Karpas-422 (cell line): ENCODE measurements around the gene PDRG1. TPM values are rescaled to one million over a fixed set of nuclear protein-coding genes. Genes with fewer than 3 reads are reported as not detected.

Experiments
- DNase-seq: peaks from one replicate; pipeline ENCODE4 v3.0.0-alpha.2; 2015
- H2AFZ ChIP-seq: fragments of 200-600 bp; sonication (generic); 2 replicates; pipeline ENCODE4 v1.6.1; 2014; ENCODE audit warnings: antibody characterized with exemption, low read length, mixed read lengths
- H3K27ac ChIP-seq: fragments of 200-600 bp; sonication (generic); 2 replicates; pipeline ENCODE4 v1.5.1; 2014; ENCODE audit warnings: mild to moderate bottlenecking, low read length, moderate library complexity
- H3K27me3 ChIP-seq: fragments of 200-600 bp; sonication (generic); 2 replicates; pipeline ENCODE4 v1.6.1; 2014; ENCODE audit warnings: low read length, mixed read lengths
- H3K36me3 ChIP-seq: fragments of 200-600 bp; sonication (generic); 2 replicates; pipeline ENCODE4 v1.6.1; 2014; ENCODE audit warnings: low read length, mixed read lengths; ENCODE audit not compliant: insufficient read depth
- H3K4me1 ChIP-seq: fragments of 200-600 bp; sonication (generic); 2 replicates; pipeline ENCODE4 v1.6.1; 2014; ENCODE audit warnings: mild to moderate bottlenecking, low read length, mixed read lengths
- H3K4me2 ChIP-seq: fragments of 200-600 bp; sonication (generic); 2 replicates; pipeline ENCODE4 v1.6.1; 2014; ENCODE audit warnings: low read length, low read depth, mild to moderate bottlenecking; ENCODE audit not compliant: poor library complexity, severe bottlenecking
- H3K4me3 ChIP-seq: fragments of 200-600 bp; sonication (generic); 2 replicates; pipeline ENCODE4 v1.5.1; 2014; ENCODE audit warnings: mild to moderate bottlenecking, antibody characterized with exemption, low read length, mixed read lengths
- H3K79me2 ChIP-seq: fragments of 200-600 bp; sonication (generic); 2 replicates; pipeline ENCODE4 v1.6.1; 2014; ENCODE audit warnings: mild to moderate bottlenecking, low read length, mixed read lengths
- H3K9ac ChIP-seq: fragments of 200-600 bp; sonication (generic); 2 replicates; pipeline ENCODE4 v1.6.0; 2014; ENCODE audit warnings: low read length
- H3K9me2 ChIP-seq: fragments of 200-600 bp; sonication (generic), shearing (Covaris generic); replicated peaks from 2 replicates; pipeline ENCODE4 v1.6.0; 2014; ENCODE audit warnings: mild to moderate bottlenecking, low read length, moderate library complexity; ENCODE audit not compliant: insufficient read depth
- H3K9me3 ChIP-seq: fragments of 300-700, 200-600 bp; sonication (generic); 2 replicates; pipeline ENCODE4 v1.6.1; 2014; ENCODE audit warnings: low read length, mixed read lengths
- H4K20me1 ChIP-seq: fragments of 200-600 bp; sonication (generic); 2 replicates; pipeline ENCODE4 v1.6.1; 2014; ENCODE audit warnings: mild to moderate bottlenecking, antibody characterized with exemption, low read length, low read depth; ENCODE audit not compliant: insufficient read depth
- total RNA-seq: library from RNA; depleted of rRNA; stranded (reverse); fragments of >200 nt; shearing (Covaris generic); gene quantifications from 2 replicates; pipeline ENCODE4 v1.2.3, GENCODE V29; 2014; ENCODE audit warnings: low replicate concordance

The PDRG1 gene
- total RNA-seq, 1 experiment from 2014 or later = 5.7 TPM

DNA sequence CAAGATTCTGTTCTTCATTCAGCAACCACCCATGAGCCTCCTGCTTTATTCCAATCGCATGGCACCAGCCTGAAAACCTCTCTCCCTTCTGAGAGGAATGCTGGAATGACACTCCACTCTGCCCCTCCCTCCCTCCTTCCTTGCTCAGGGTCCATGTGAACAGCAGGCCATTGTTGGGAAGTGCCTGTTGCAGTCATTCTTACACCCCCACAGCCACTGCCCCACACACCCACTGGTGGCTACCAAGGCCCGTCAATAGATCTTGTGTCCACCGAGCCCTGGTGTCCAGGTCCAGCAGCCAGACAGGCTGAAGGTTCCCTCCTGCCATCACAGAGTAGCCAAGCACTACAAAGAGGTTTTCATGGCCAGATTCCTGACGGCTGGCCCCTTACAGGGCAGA, 6.5 kb downstream of the PDRG1 start:
- peaks cover 21% of the 10 kb centered on the region for H3K79me2 ChIP-seq
- H3K4me2 ChIP-seq = no peak overlapping the region
- H2AFZ ChIP-seq = no peak overlapping the region
- H3K27ac ChIP-seq = no peak overlapping the region
- H3K36me3 ChIP-seq = peaks cover 38% of the 10 kb centered on the region
- peaks cover 3% of the 10 kb centered on the region for H3K4me1 ChIP-seq
- H4K20me1 ChIP-seq = peaks cover 4% of the 10 kb centered on the region; the same call in 1 of the 2 replicates
- no peaks in the 10 kb centered on the region for H3K9me2 ChIP-seq
- H3K9me3 ChIP-seq = peaks cover 7% of the 10 kb centered on the region; the same call in 1 of the 2 replicates
- H3K27me3 ChIP-seq = no peaks in the 10 kb centered on the region
- no peak for DNase-seq
- no peak overlapping the region for H3K9ac ChIP-seq
- no peak overlapping the region for H3K4me3 ChIP-seq

DNA sequence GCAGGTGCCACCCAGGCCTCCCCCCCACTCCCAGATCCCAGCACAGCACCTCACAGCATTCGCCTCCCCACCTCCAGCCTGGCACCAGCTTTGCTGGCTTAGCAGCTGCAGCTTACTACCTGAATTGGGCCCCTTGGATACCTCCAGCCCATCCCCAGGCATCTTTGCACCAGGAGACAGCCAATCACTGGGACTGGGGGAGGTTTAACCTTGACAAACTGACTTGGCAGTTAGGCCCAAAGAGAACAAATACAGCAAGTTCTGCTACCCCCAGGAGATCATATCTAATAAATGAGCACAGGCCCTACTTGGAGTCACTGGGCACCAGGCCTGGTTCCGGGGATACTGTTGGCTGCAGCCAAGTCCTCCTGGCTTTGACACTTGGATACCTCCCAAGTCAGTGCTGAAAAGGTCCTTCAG, 8.8 kb downstream of the PDRG1 start:
- DNase-seq = no peak
- Histone ChIP-seq H3K4me3 (no peak overlapping the region), H3K36me3 (peaks cover 15% of the 10 kb centered on the region), H2AFZ (no peak overlapping the region), H3K4me2 (no peak overlapping the region), H3K9ac (no peak overlapping the region), H4K20me1 (no peaks in the 10 kb centered on the region), H3K9me2 (no peaks in the 10 kb centered on the region), H3K4me1 (no peaks in the 10 kb centered on the region), H3K27ac (no peak overlapping the region), H3K79me2 (no peaks in the 10 kb centered on the region; the same call in 1 of the 2 replicates), H3K9me3 (no peaks in the 10 kb centered on the region; the same call in 1 of the 2 replicates), H3K27me3 (no peaks in the 10 kb centered on the region)

DNA sequence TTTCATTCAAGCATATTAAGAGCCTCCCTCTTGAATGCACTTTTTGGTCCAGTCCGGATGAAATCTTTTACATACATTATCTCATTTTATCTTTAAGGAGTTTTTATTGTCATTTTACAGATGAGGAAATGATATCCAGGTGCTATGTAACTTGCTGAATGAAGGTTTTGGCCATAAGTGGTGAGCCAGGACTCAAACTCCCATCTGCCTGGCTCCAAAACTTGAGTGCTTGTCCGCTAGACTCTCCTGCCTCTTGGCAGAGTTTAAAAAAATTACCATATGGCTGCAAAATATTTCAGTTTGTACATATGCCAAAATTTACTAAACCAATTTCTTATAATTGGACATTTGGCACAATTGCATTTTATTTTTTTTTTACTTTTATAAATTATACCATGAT, 12.2 kb downstream of the PDRG1 start:
- no peak for DNase-seq
- Histone ChIP-seq H3K9me2 (no peaks in the 10 kb centered on the region), H3K9ac (no peak overlapping the region), H3K4me2 (no peak overlapping the region), H3K4me3 (no peak overlapping the region), H3K9me3 (no peaks in the 10 kb centered on the region), H3K27me3 (no peaks in the 10 kb centered on the region), H3K79me2 (no peaks in the 10 kb centered on the region), H2AFZ (no peak overlapping the region), H3K4me1 (no peaks in the 10 kb centered on the region), H3K27ac (no peak overlapping the region), H3K36me3 (no peaks in the 10 kb centered on the region), H4K20me1 (no peaks in the 10 kb centered on the region)

DNA sequence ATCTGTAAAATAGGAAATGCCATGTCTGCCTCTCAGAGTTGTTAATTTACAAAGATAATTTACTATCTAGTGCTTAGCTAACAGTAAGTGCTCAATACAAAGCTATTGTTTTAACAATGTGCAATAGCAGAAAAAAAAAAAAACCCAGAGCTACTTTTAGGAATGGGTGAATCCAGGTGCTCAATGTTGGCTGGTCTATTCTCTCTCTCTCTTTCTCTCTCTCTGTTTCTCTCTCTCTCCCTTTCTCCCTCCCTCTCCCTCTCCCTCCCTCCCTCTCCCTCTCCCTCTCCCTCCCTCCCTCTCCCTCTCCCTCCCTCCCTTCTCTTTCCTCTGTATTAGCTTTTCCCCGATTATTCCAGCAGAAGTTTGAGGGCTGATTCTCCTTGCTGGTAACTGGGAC, 14.0 kb downstream of the PDRG1 start:
- H3K4me1 ChIP-seq = no peaks in the 10 kb centered on the region
- no peaks in the 10 kb centered on the region for H4K20me1 ChIP-seq
- no peak for DNase-seq
- no peaks in the 10 kb centered on the region for H3K9me3 ChIP-seq
- H3K4me2 ChIP-seq = no peak overlapping the region
- H3K27ac ChIP-seq = no peak overlapping the region
- no peak overlapping the region for H2AFZ ChIP-seq
- no peak overlapping the region for H3K9ac ChIP-seq
- H3K36me3 ChIP-seq = no peaks in the 10 kb centered on the region
- no peaks in the 10 kb centered on the region for H3K79me2 ChIP-seq
- no peaks in the 10 kb centered on the region for H3K27me3 ChIP-seq
- no peaks in the 10 kb centered on the region for H3K9me2 ChIP-seq
- no peak overlapping the region for H3K4me3 ChIP-seq

DNA sequence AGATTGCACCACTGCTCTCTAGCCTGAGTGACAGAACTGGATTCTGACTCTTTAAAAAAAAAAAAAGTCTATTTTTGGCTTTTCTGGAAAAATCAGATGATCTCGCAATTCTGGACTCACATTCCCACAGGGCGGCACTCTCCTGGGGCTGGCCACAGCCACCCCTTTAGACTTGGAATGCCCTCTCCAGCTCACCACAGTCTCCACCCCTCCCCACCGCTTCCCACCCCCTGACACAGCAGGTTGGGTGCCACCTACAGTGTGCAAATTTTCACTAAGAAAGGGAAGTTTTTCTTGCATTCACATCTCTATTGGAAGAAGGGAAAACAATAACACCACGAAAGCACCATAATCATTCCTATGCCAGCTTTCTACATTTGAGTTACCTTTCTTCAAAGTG, 15.4 kb downstream of the PDRG1 start:
- no peak overlapping the region for H3K9ac ChIP-seq
- no peak overlapping the region for H2AFZ ChIP-seq
- no peaks in the 10 kb centered on the region for H3K9me2 ChIP-seq
- H3K79me2 ChIP-seq = no peaks in the 10 kb centered on the region
- no peak overlapping the region for H3K4me2 ChIP-seq
- H3K4me1 ChIP-seq = no peaks in the 10 kb centered on the region
- H3K4me3 ChIP-seq = no peak overlapping the region
- no peak overlapping the region for H3K27ac ChIP-seq
- DNase-seq = no peak
- no peaks in the 10 kb centered on the region for H3K36me3 ChIP-seq
- H3K27me3 ChIP-seq = no peaks in the 10 kb centered on the region
- H3K9me3 ChIP-seq = no peaks in the 10 kb centered on the region
- no peaks in the 10 kb centered on the region for H4K20me1 ChIP-seq

DNA sequence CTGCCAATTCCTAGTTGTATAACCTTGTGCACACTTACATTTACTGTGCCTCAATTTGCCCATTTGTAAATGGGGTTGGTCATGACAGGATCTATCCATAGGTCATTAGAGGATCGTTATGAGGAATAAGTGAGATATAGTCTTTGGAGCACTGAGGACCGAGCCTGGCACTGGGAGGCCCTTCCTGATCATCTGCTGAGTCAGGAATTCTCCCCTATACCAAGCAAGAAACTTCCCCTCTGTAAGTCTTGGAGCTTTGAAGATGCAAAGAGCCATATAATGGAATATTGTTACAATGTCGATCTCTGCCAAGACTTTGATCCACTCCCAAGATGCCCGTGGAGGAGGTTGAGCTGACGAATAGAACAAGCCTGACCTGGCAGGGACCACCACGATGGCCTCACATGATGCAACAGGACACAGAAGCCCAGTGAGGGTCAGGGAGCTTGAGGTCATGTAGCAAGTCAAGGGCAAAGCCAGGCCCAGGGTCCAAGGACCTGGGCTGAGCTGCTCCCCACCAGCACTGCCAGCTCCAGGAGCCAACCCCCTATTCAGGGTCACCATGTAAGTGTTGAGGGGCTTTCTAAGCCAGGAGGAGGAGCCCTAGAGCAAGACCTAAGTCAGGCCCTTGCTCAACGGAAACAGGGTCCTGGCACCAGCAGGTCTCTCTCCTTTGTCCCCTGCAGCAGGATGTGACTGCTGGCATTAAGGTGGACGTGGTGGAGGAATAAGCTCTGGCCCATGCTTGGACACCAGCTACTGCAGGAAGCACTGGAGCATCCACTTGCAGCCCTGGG, 16.7 kb downstream of the PDRG1 start:
- DNase-seq = peak; percentile 57
- Histone ChIP-seq H4K20me1 (no peaks in the 10 kb centered on the region), H3K27ac (no peak overlapping the region), H3K36me3 (no peaks in the 10 kb centered on the region), H3K4me2 (no peak overlapping the region), H3K9me2 (no peaks in the 10 kb centered on the region), H3K79me2 (no peaks in the 10 kb centered on the region), H3K4me1 (no peaks in the 10 kb centered on the region), H3K4me3 (no peak overlapping the region), H3K9ac (no peak overlapping the region), H2AFZ (no peak overlapping the region), H3K9me3 (no peaks in the 10 kb centered on the region), H3K27me3 (no peaks in the 10 kb centered on the region)

DNA sequence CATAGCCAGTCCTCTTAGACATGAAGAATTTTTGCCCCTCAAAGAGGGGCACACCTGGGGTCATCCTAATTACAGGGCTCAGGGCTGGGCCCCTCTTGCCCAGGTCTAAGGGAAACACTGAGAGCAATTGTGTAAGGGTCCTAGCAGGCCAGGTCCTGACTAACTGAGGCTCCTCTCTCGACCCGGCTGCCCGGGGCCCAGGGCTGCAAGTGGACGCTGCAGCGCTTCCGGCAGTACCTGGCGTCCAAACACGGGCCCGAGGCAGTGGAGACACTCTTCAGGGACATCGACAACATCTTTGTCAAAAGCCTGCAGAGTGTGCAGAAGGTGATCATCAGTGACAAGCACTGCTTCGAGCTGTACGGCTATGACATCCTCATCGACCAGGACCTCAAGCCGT, 17.4 kb downstream of the PDRG1 start:
- H3K27me3 ChIP-seq = no peaks in the 10 kb centered on the region
- H3K9me2 ChIP-seq = no peaks in the 10 kb centered on the region
- no peak overlapping the region for H3K27ac ChIP-seq
- no peaks in the 10 kb centered on the region for H3K4me1 ChIP-seq
- H3K4me3 ChIP-seq = no peak overlapping the region
- no peaks in the 10 kb centered on the region for H4K20me1 ChIP-seq
- H2AFZ ChIP-seq = no peak overlapping the region
- no peak overlapping the region for H3K4me2 ChIP-seq
- no peaks in the 10 kb centered on the region for H3K79me2 ChIP-seq
- no peaks in the 10 kb centered on the region for H3K9me3 ChIP-seq
- DNase-seq = no peak
- H3K9ac ChIP-seq = no peak overlapping the region
- H3K36me3 ChIP-seq = no peaks in the 10 kb centered on the region

DNA sequence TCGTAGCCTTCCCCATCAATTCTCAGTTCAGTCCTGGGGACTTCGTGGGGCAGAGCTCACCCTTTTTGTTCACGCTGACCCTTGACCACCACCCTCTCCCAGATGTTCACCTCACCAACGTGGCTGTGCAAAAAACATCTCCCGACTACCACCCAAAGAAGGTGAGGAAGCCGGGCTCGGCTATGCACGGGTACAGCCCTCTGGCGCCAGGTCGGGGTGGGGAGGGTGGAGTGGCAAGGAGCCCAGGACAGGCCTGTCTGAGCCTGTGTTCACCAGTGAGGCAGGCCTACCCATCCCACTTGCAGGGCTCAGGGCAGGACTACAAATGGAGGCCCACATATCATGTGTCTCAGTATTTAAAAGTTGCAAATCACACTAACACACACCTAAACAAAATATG, 18.1 kb downstream of the PDRG1 start:
- DNase-seq = no peak
- Histone ChIP-seq H3K36me3 (no peaks in the 10 kb centered on the region), H3K9me3 (no peaks in the 10 kb centered on the region), H3K4me3 (no peak overlapping the region), H3K4me1 (no peaks in the 10 kb centered on the region), H3K4me2 (no peak overlapping the region), H4K20me1 (no peaks in the 10 kb centered on the region), H3K9me2 (no peaks in the 10 kb centered on the region), H3K9ac (no peak overlapping the region), H3K27ac (no peak overlapping the region), H3K79me2 (no peaks in the 10 kb centered on the region), H3K27me3 (no peaks in the 10 kb centered on the region), H2AFZ (no peak overlapping the region)
